Stimulated activated CD4-positive, alpha-beta T cell treated with anti-CD3 and anti-CD28 coated beads, Interleukin-4, amount 100 ng/mL, for 4 hours (primary cell): Measurements from ENCODE around the gene ARHGAP31.

Source experiments
- DNase-seq, 2 experiments: peaks; one replicate each; pipeline ENCODE4 v3.0.0-alpha.2; 2020

ARHGAP31 gene

DNA sequence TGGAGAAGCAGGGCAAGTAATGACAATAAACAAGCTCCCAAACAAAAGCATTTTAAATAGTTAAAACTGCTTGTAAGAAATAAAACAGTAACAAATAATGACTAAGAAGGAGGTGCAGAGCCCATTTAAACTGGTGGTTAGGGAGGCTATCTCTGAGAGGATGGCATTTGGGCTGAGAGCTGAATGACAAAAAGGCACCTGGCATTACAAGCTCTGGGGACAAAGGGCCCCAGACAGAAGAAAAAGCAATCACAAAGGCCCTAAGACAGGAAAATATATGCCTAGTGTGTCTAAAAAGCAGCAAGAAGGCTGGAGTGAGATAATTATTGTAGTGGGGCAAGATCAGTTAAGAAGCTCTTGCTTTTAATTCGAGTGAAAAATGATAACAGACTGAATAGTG, 159.6 kb downstream of the ARHGAP31 start:
- no peak for DNase-seq

GRCh38 chr3:119456469-119456868, 162.3 kb downstream of the ARHGAP31 start:
- no peak for DNase-seq

- DNase-seq, result no peak
Measured at GRCh38 chr3:119457246-119457645, 163.1 kb downstream of the ARHGAP31 start.

- peak; percentile 97 to 99 for DNase-seq
Measured at GRCh38 chr3:119463171-119464169, 169.3 kb downstream of the ARHGAP31 start, which contains the start of gene TMEM39A. Gene TMEM39A (minus strand): TSS chr3:119463615. CDS start chr3:119462074, 1,541 bp downstream.

- no peak for DNase-seq
Measured at GRCh38 chr3:119468041-119468440, 173.9 kb downstream of the ARHGAP31 start.

DNA sequence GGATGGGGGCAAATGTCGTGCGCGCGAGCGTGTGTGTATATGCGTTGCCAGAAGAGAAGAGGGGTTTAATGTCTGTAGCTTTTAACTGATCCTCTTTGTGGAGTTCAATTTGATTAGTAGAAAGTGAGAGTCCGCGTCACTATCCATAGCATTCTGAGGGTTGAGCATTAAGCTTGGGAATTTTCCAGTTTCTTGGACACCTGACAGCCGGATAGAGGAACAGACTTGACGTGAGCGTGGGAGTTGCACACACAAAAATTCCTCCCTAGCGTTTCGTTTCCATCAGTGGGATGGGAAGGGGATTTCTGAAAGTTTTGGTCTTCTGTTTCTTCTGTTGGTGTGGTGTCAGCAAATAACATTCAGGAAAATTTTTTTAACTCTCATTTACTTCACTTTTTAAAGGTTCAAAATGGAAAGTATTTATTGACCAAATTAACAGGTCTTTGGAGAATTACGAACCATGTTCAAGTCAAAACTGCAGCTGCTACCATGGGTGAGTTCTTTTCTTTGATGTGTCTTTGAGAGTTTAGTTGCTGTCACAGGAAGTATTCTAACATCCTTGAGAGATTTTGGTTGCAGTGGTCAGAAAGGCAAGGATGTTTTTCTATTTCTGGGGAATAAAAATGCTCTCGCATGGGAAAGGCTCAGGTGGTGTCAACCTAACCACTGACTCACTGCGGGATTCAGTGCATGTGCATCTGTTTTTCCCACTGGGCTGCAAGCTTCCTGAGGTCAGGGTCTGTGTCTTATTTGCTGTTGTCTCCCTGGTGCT, 175.4 kb downstream of the ARHGAP31 start:
- DNase-seq, result no peak
